HepG2 (cell line): ENCODE measurements around the gene ZCCHC7. TPM values are rescaled to one million over a fixed set of nuclear protein-coding genes. Genes with fewer than 3 reads are reported as not detected.
"Not testable (repeated sequence)": the region's sequence is repeated elsewhere in the genome, so short reads cannot be mapped to it uniquely, and the experiment has no call there.

Experiments used
- ATAC-seq: fragments of 200-7000 bp; cut with Tn5 transposase; 3 replicates; pipeline ENCODE4 v1.9.1; 2020; ENCODE audit warnings: mild to moderate bottlenecking, moderate library complexity
- BruUV-seq: library from RNA; stranded (reverse); fragments of 400-500 nt; replicated peaks from 2 replicates; lab custom pipeline; 2021; lab: Mats Ljungman, UMichigan
- CTCF ChIA-PET: fragments of 300-600 bp; formaldehyde crosslinking; extraction: SDS; loops from one replicate; lab custom pipeline; 2021; ENCODE audit warnings: low total read pairs, inconsistent platforms, low intra/inter-chr PET ratio; lab: Yijun Ruan, JAX
- POLR2A ChIA-PET: fragments of 350-600 bp; sonication (Branson Sonifier 250); formaldehyde crosslinking; loops from one replicate; lab custom pipeline; 2020; ENCODE audit warnings: antibody characterized with exemption, inconsistent platforms; lab: Yijun Ruan, JAX
- DNase-seq: peaks from one replicate; pipeline ENCODE4 v3.0.0-alpha.2; 2015; ENCODE audit warnings: low spot score
- FAIRE-seq: peaks from 3 replicates; lab custom pipeline; 2011; peaks lifted over from hg19 to GRCh38; lab: Jason Lieb, UNC
- H2AFZ ChIP-seq: one replicate; pipeline ENCODE4 v1.6.1; 2011; ENCODE audit warnings: low read length, inconsistent platforms
- H3K27ac ChIP-seq: fragments of 300-600 bp; 3 replicates; pipeline ENCODE4 v1.8.0; 2011; ENCODE audit warnings: mixed run types, mild to moderate bottlenecking, mixed read lengths, low read length, inconsistent platforms; ENCODE audit not compliant: insufficient read depth; ENCODE audit errors: extremely low read length
- H3K27me3 ChIP-seq, 2 experiments: fragments of 200-600 bp in 1 of 2; 2 replicates in 1 of 2; 3 replicates in 1 of 2; pipeline versions ENCODE4 v1.6.0 to v1.8.0; 2011; ENCODE audit warnings: low read length in 2 of 2, mild to moderate bottlenecking in 2 of 2, moderate library complexity in 2 of 2, inconsistent platforms in 1 of 2; ENCODE audit not compliant: insufficient read depth in 2 of 2, control insufficient read depth in 1 of 2
- H3K36me3 ChIP-seq, 2 experiments: fragments of 200-600 bp in 1 of 2; replicated peaks in 1 of 2; 2 replicates in 1 of 2; 3 replicates in 1 of 2; pipeline versions ENCODE4 v1.5.1 to v1.8.0; 2011; ENCODE audit warnings: low read length in 2 of 2, inconsistent platforms in 1 of 2; ENCODE audit not compliant: insufficient read depth in 2 of 2, control insufficient read depth in 1 of 2
- H3K4me1 ChIP-seq: 2 replicates; pipeline ENCODE4 v1.5.1; 2012; ENCODE audit warnings: low read length, inconsistent platforms; ENCODE audit not compliant: insufficient read depth
- H3K4me2 ChIP-seq: 2 replicates; pipeline ENCODE4 v1.6.0; 2011; ENCODE audit warnings: low read depth, low read length, inconsistent platforms
- H3K4me3 ChIP-seq, 3 experiments: fragments of 200-600 bp in 1 of 3; sonication (generic), shearing (Covaris generic) in 1 of 3; replicated peaks in 1 of 3; 2 replicates each; pipeline ENCODE4 v1.5.1; 2011 to 2016; ENCODE audit warnings: low read length in 3 of 3, inconsistent platforms in 2 of 3, low read depth in 2 of 3, mild to moderate bottlenecking in 2 of 3, control low read depth in 1 of 3, mixed read lengths in 1 of 3; ENCODE audit not compliant: insufficient read depth in 1 of 3
- H3K79me2 ChIP-seq: one replicate; pipeline ENCODE4 v1.6.1; 2011; ENCODE audit warnings: low read length, inconsistent platforms; ENCODE audit not compliant: insufficient read depth
- H3K9ac ChIP-seq: 2 replicates; pipeline ENCODE4 v1.6.0; 2011; ENCODE audit warnings: mild to moderate bottlenecking, low read depth, low read length, inconsistent platforms; ENCODE audit not compliant: insufficient read depth
- H3K9me3 ChIP-seq: 2 replicates; pipeline ENCODE4 v1.5.1; 2012; ENCODE audit warnings: mild to moderate bottlenecking, low read length
- H4K20me1 ChIP-seq: 2 replicates; pipeline ENCODE4 v1.6.0; 2011; ENCODE audit warnings: inconsistent platforms, mild to moderate bottlenecking, low read length, moderate library complexity; ENCODE audit not compliant: insufficient read depth
- CC2D1A ChIP-seq: sonication (generic); formaldehyde crosslinking; IDR thresholded peaks from 2 replicates; pipeline ENCODE4 v1.8.1; 2023; ENCODE audit warnings: mild to moderate bottlenecking, missing genetic modification reagents
- DMTF1 ChIP-seq: sonication (generic); formaldehyde crosslinking; IDR thresholded peaks from 2 replicates; pipeline ENCODE4 v1.4.0; 2020; ENCODE audit warnings: mild to moderate bottlenecking, missing genetic modification reagents
- GABPB1 ChIP-seq: IDR thresholded peaks from 2 replicates; pipeline ENCODE4 v1.6.1; 2016; ENCODE audit warnings: mild to moderate bottlenecking, missing genetic modification reagents, moderate library complexity, missing compliant biosample characterization
- HMGXB3 ChIP-seq: sonication (generic); formaldehyde crosslinking; IDR thresholded peaks from 2 replicates; pipeline ENCODE4 v1.4.0; 2020; ENCODE audit warnings: missing genetic modification reagents, borderline replicate concordance
- IRF9 ChIP-seq: sonication (generic); formaldehyde crosslinking; IDR thresholded peaks from 2 replicates; pipeline ENCODE4 v1.8.0; 2022; ENCODE audit warnings: missing genetic modification reagents, mild to moderate bottlenecking, borderline replicate concordance
- POLR2A ChIP-seq, 2 experiments: IDR thresholded peaks; 2 replicates each; pipeline ENCODE4 v1.6.1; 2011; ENCODE audit warnings: low read depth in 2 of 2, low read length in 2 of 2, mild to moderate bottlenecking in 1 of 2, moderate library complexity in 1 of 2; ENCODE audit not compliant: insufficient read depth in 1 of 2
- SMAD3 ChIP-seq: sonication (generic); formaldehyde crosslinking; IDR thresholded peaks from 2 replicates; pipeline ENCODE4 v1.4.0; 2020; ENCODE audit warnings: missing genetic modification reagents
- SP140L ChIP-seq: sonication (generic); formaldehyde crosslinking; IDR thresholded peaks from 2 replicates; pipeline ENCODE4 v1.4.0; 2020; ENCODE audit warnings: missing genetic modification reagents, borderline replicate concordance
- ZKSCAN5 ChIP-seq: sonication (generic); formaldehyde crosslinking; IDR thresholded peaks from 2 replicates; pipeline ENCODE4 v1.5.1; 2020; ENCODE audit warnings: mild to moderate bottlenecking, missing genetic modification reagents
- ZNF143 ChIP-seq: sonication (generic); formaldehyde crosslinking; IDR thresholded peaks from 2 replicates; pipeline ENCODE4 v1.4.0; 2020; ENCODE audit warnings: missing genetic modification reagents
- ZNF225 ChIP-seq: sonication (generic); formaldehyde crosslinking; IDR thresholded peaks from 2 replicates; pipeline ENCODE4 v1.4.0; 2020; ENCODE audit warnings: mild to moderate bottlenecking, missing genetic modification reagents
- WGBS: methylation state at CpG from one replicate; pipeline ENCODE4 v1.1.6; 2017; ENCODE audit warnings: low lambda C conversion rate; 5-methylcytosine and 5-hydroxymethylcytosine counted together
- in situ Hi-C: cut with HindIII; loops from 2 replicates; pipeline ENCODE4 v1.10.0; 2017; ENCODE audit warnings: low pct_unique_long_range_greater_than_20kb; ENCODE audit not compliant: extremely low pct_ligation_motif_present
- intact Hi-C: fragments of 100-400 bp; cut with micrococcal nuclease; formaldehyde crosslinking; loops from one replicate; pipeline ENCODE4 v1.10.0; 2022; ENCODE audit not compliant: unreplicated experiment
- polyA plus RNA-seq, 8 experiments: library from polyadenylated mRNA; depleted of rRNA in 3 of 8; stranded (reverse) in 7 of 8; unstranded in 1 of 8; fragments of >200 nt; fragmentation: Illumina TruSeq in 4 of 8; extraction: Trizol in 4 of 8; gene quantifications; 2 replicates each; pipeline versions ENCODE4 v1.2.1 to v1.2.3, GENCODE V29; 2011 to 2016; ENCODE audit warnings: low read depth in 4 of 8, missing spikeins in 1 of 8, mixed read lengths in 1 of 8; ENCODE audit not compliant: insufficient read depth in 1 of 8
- total RNA-seq, 5 experiments: library from RNA; depleted of rRNA; stranded (reverse); fragments of >200 nt; fragmentation: Illumina TruSeq; extraction: Trizol; gene quantifications; 2 replicates each; pipeline ENCODE4 v1.2.3, GENCODE V29; 2016; ENCODE audit warnings: low read depth in 1 of 5

Gene ZCCHC7
- total and polyA plus RNA-seq, 2 of the 13 experiments (the other 11 are each of a cell fraction or from before 2014, with no cell fraction given): 13.6 to 19.3 TPM

- BruUV-seq: no TSS peak
- no peak overlapping the region for H2AFZ ChIP-seq
- in situ Hi-C loops (no loop called here), intact Hi-C loops (no loop called here)
- no peaks in the 10 kb centered on the region for H4K20me1 ChIP-seq
- ATAC-seq: no peak
- H3K27ac ChIP-seq: no peak overlapping the region
- H3K4me2 ChIP-seq: no peak overlapping the region
- no peaks in the 10 kb centered on the region for H3K79me2 ChIP-seq
- CTCF ChIA-PET: no interaction called here
- H3K9me3 ChIP-seq: no peaks in the 10 kb centered on the region
- H3K9ac ChIP-seq: no peak overlapping the region
- WGBS: 35% methylated on average over 3 of the region's 3 CpGs
- no peak overlapping the region for H3K4me3 ChIP-seq
- no peaks in the 10 kb centered on the region; a peak in 1 of 5 replicates for H3K27me3 ChIP-seq
- POLR2A ChIA-PET: no interaction called here
- no peak for FAIRE-seq
- no peak for TF ChIP-seq IRF9 (CRISPR knock-in tag)
- no peak for TF ChIP-seq ZKSCAN5 (CRISPR knock-in tag)
- TF ChIP-seq ZNF143 (CRISPR knock-in tag): no peak
- TF ChIP-seq GABPB1 (CRISPR knock-in tag): no peak
- TF ChIP-seq SP140L (CRISPR knock-in tag): no peak
- TF ChIP-seq SMAD3 (CRISPR knock-in tag): no peak
- no peak for TF ChIP-seq CC2D1A
- TF ChIP-seq ZNF225 (CRISPR knock-in tag): no peak
- no peak for TF ChIP-seq HMGXB3
- TF ChIP-seq POLR2A (IDR thresholded peaks at IDR 0.05; ENCODE audit: insufficient read depth in 1 of 2, low read depth in 2 of 2, low read length in 2 of 2): no peak
- TF ChIP-seq DMTF1 (CRISPR knock-in tag): no peak
- no peak for DNase-seq
- no peaks in the 10 kb centered on the region for H3K36me3 ChIP-seq
- H3K4me1 ChIP-seq: no peaks in the 10 kb centered on the region
Observed at GRCh38 chr9:37107701-37108100, 12.7 kb upstream of the ZCCHC7 start.

- H3K36me3 ChIP-seq, H3K27ac ChIP-seq, H3K9me3 ChIP-seq, ATAC-seq, H3K79me2 ChIP-seq, BruUV-seq, intact Hi-C loops, in situ Hi-C loops, H4K20me1 ChIP-seq, H3K9ac ChIP-seq, H3K27me3 ChIP-seq, H3K4me3 ChIP-seq, H3K4me1 ChIP-seq, POLR2A ChIA-PET, DNase-seq, CTCF ChIA-PET, H2AFZ ChIP-seq, FAIRE-seq, H3K4me2 ChIP-seq: not testable (repeated sequence)
- WGBS: 52% methylated on average over 4 of the region's 4 CpGs
Observed at GRCh38 chr9:37114442-37114841, 5.9 kb upstream of the ZCCHC7 start.
